GM19395 (cell line): ENCODE data around the gene ASTN2.

Experiments
- ATAC-seq: cut with Tn5 transposase; IDR thresholded peaks from one replicate; pipeline ENCODE4 v1.9.1; 2021; ENCODE audit warnings: mild to moderate bottlenecking, moderate library complexity; ENCODE audit not compliant: unreplicated experiment

ASTN2 gene

GRCh38 chr9:116599342-116599884, 815.4 kb downstream of the ASTN2 start:
- ATAC-seq = no peak

- no peak for ATAC-seq
Measured at GRCh38 chr9:116596646-116597045, 818.2 kb downstream of the ASTN2 start.

- no peak for ATAC-seq
Measured at GRCh38 chr9:116594547-116594946, 820.3 kb downstream of the ASTN2 start.

- no peak for ATAC-seq
Measured at GRCh38 chr9:116592970-116593369, 821.9 kb downstream of the ASTN2 start.

- ATAC-seq = peak; percentile 79
Measured at GRCh38 chr9:116589392-116590354, 825.2 kb downstream of the ASTN2 start.

- ATAC-seq = no peak
Measured at GRCh38 chr9:116587919-116588318, 826.9 kb downstream of the ASTN2 start.

- ATAC-seq = no peak
Measured at GRCh38 chr9:116585896-116586295, 829.0 kb downstream of the ASTN2 start.

GRCh38 chr9:116585204-116585603, 829.7 kb downstream of the ASTN2 start:
- no peak for ATAC-seq

- ATAC-seq = no peak
Measured at GRCh38 chr9:116580853-116581252, 834.0 kb downstream of the ASTN2 start.

- ATAC-seq = no peak
Measured at GRCh38 chr9:116576386-116576785, 838.5 kb downstream of the ASTN2 start.

GRCh38 chr9:116574027-116574679, 840.7 kb downstream of the ASTN2 start:
- ATAC-seq = no peak

- ATAC-seq = peak; percentile 92
Measured at GRCh38 chr9:116572095-116572748, 842.6 kb downstream of the ASTN2 start.

- ATAC-seq = no peak
Measured at GRCh38 chr9:116569111-116569510, 845.7 kb downstream of the ASTN2 start.

GRCh38 chr9:116566677-116567488, 848.0 kb downstream of the ASTN2 start:
- no peak for ATAC-seq

- no peak for ATAC-seq
Measured at GRCh38 chr9:116565986-116566385, 848.9 kb downstream of the ASTN2 start.

- no peak for ATAC-seq
Measured at GRCh38 chr9:116564266-116564793, 850.5 kb downstream of the ASTN2 start.

- ATAC-seq = no peak
Measured at GRCh38 chr9:116558818-116559540, 855.9 kb downstream of the ASTN2 start.

- no peak for ATAC-seq
Measured at GRCh38 chr9:116558035-116558434, 856.8 kb downstream of the ASTN2 start.

- ATAC-seq = no peak
Measured at GRCh38 chr9:116555556-116556155, 859.2 kb downstream of the ASTN2 start.
